ENCODE results near the gene PLVAP. TPM values are rescaled to one million over a fixed set of nuclear protein-coding genes. Genes with fewer than 3 reads are reported as not detected.

PLVAP gene
- 10 to 100 TPM; 38.2 to 42.1 TPM for total RNA-seq
- long read RNA-seq, transcript PLVAP-201 (6 exons, 2,305 nt), result major isoform, 7 of 8 reads
- long read RNA-seq, partial matches to known transcripts, result 1 of 8 reads
- long read RNA-seq, other reads (novel, unspliced or antisense), result 0 of 8 reads

GRCh38 chr19:17376935-17377600 lies at the start of gene PLVAP:
TSS of gene PLVAP (minus strand) at chr19:17377342. CDS start at chr19:17377288, 54 bp downstream.
- ATAC-seq (no peak), DNase-seq (no peak)
- intact Hi-C loops (cut with DNase I, micrococcal nuclease), result no loop called here

- intact Hi-C loops (cut with DNase I, micrococcal nuclease), result no loop called here
- DNase-seq (peak in 1 of 2 donors; percentile 28), ATAC-seq (peak; percentile 33)
Observed at GRCh38 chr19:17424743-17425365, 47.7 kb upstream of the PLVAP start.

GRCh38 chr19:17423429-17424208 lies 46.5 kb upstream of the PLVAP start:
- no peak for DNase-seq
- intact Hi-C loops (cut with DNase I, micrococcal nuclease), result no loop called here
- no peak for ATAC-seq

GRCh38 chr19:17421942-17422341 lies 44.8 kb upstream of the PLVAP start:
- intact Hi-C loops (cut with DNase I, micrococcal nuclease), result no loop called here
- ATAC-seq, result no peak
- no peak for DNase-seq

- peak; percentile 41 to 52 for DNase-seq
- ATAC-seq, result peak; percentile 30
- intact Hi-C loops (cut with DNase I, micrococcal nuclease), result no loop called here
Observed at GRCh38 chr19:17420475-17420924, 43.4 kb upstream of the PLVAP start.

- ATAC-seq (peak; percentile 97), DNase-seq (peak; percentile 96 to 98)
- intact Hi-C loops (cut with DNase I, micrococcal nuclease), result no loop called here
Observed at GRCh38 chr19:17419621-17420474, 42.7 kb upstream of the PLVAP start, which contains the start of gene MVB12A. TSS of gene MVB12A (plus strand) at chr19:17420047. CDS start at chr19:17420136, 89 bp downstream.

GRCh38 chr19:17419154-17419620 lies 42.0 kb upstream of the PLVAP start:
- DNase-seq (no peak), ATAC-seq (no peak)
- intact Hi-C loops (cut with DNase I, micrococcal nuclease), result no loop called here

- DNase-seq (no peak), ATAC-seq (no peak)
- intact Hi-C loops (cut with DNase I, micrococcal nuclease), result no loop called here
Observed at GRCh38 chr19:17418710-17419109, 41.6 kb upstream of the PLVAP start.

- intact Hi-C loops (cut with DNase I, micrococcal nuclease), result no loop called here
- ATAC-seq (no peak), DNase-seq (no peak)
Observed at GRCh38 chr19:17415121-17415520, 38.0 kb upstream of the PLVAP start.

- no peak for ATAC-seq
Observed at GRCh38 chr19:17414097-17414496, 37.0 kb upstream of the PLVAP start.

GRCh38 chr19:17411801-17412200 lies 34.7 kb upstream of the PLVAP start:
- intact Hi-C loops (cut with DNase I, micrococcal nuclease), result no loop called here
- ATAC-seq, result no peak

More at GRCh38 chr19:17414097-17414496, 37.0 kb upstream of the PLVAP start:
- DNase-seq, result no peak
- intact Hi-C loops (cut with DNase I, micrococcal nuclease), result no loop called here

GRCh38 chr19:17409990-17410389 lies 32.8 kb upstream of the PLVAP start:
- ATAC-seq (no peak), DNase-seq (no peak)
- intact Hi-C loops (cut with DNase I, micrococcal nuclease), result no loop called here

More at GRCh38 chr19:17411801-17412200, 34.7 kb upstream of the PLVAP start:
- no peak for DNase-seq

GRCh38 chr19:17406887-17407196 lies 29.7 kb upstream of the PLVAP start:
- no peak for DNase-seq
- no peak for ATAC-seq
- intact Hi-C loops (cut with DNase I, micrococcal nuclease), result no loop called here

- intact Hi-C loops (cut with DNase I, micrococcal nuclease), result no loop called here
- DNase-seq (no peak), ATAC-seq (no peak)
Observed at GRCh38 chr19:17406046-17406886, 29.1 kb upstream of the PLVAP start.

GRCh38 chr19:17405250-17406045 lies 28.3 kb upstream of the PLVAP start, which contains the start of gene BST2:
TSS of gene BST2 (minus strand) at chr19:17405630. CDS start at chr19:17405575, 55 bp downstream.
- intact Hi-C loops (cut with DNase I, micrococcal nuclease), result no loop called here
- DNase-seq (peak; percentile 60 to 67), ATAC-seq (peak; percentile 77)

- ATAC-seq, result no peak
- no peak for DNase-seq
- intact Hi-C loops (cut with DNase I, micrococcal nuclease), result no loop called here
Observed at GRCh38 chr19:17404621-17405249, 27.6 kb upstream of the PLVAP start.

Data from left colon (tissue), 2 donors.